H9 (cell line): ENCODE data around the gene TBC1D23. TPM values are rescaled to one million over a fixed set of nuclear protein-coding genes. Genes with fewer than 3 reads are reported as not detected.

ENCODE experiments used
- DNase-seq: peaks from one replicate; pipeline ENCODE4 v3.0.0-alpha.2; 2017
- H2AFZ ChIP-seq: one replicate; pipeline ENCODE4 v1.6.1; 2013; ENCODE audit warnings: mild to moderate bottlenecking, low read length, control low read depth, moderate library complexity
- H2AK5ac ChIP-seq: 2 replicates; pipeline ENCODE4 v1.6.1; 2013; ENCODE audit warnings: low read length, control low read depth, mixed read lengths; ENCODE audit not compliant: insufficient read length
- H2BK120ac ChIP-seq: one replicate; pipeline ENCODE4 v1.6.1; 2013; ENCODE audit warnings: low read depth, mild to moderate bottlenecking, low read length, control low read depth, inconsistent platforms; ENCODE audit not compliant: poor library complexity, severe bottlenecking
- H2BK12ac ChIP-seq: 2 replicates; pipeline ENCODE4 v1.6.1; 2013; ENCODE audit warnings: low read length, control low read depth, mixed read lengths, low read depth; ENCODE audit not compliant: insufficient read length
- H2BK15ac ChIP-seq: 2 replicates; pipeline ENCODE4 v1.6.1; 2013; ENCODE audit warnings: low read depth, low read length, control low read depth
- H2BK20ac ChIP-seq: one replicate; pipeline ENCODE4 v1.6.1; 2013; ENCODE audit warnings: low read depth, mild to moderate bottlenecking, low read length, control low read depth, inconsistent platforms; ENCODE audit not compliant: poor library complexity, severe bottlenecking
- H2BK5ac ChIP-seq: 2 replicates; pipeline ENCODE4 v1.6.1; 2013; ENCODE audit warnings: low read length, control low read depth, mixed read lengths; ENCODE audit not compliant: insufficient read length
- H3K14ac ChIP-seq: 2 replicates; pipeline ENCODE4 v1.6.1; 2013; ENCODE audit warnings: low read length, control low read depth; ENCODE audit not compliant: insufficient read depth
- H3K18ac ChIP-seq: 2 replicates; pipeline ENCODE4 v1.6.1; 2013; ENCODE audit warnings: low read depth, mild to moderate bottlenecking, mixed read lengths, low read length, control low read depth; ENCODE audit not compliant: insufficient read length
- H3K23ac ChIP-seq: 2 replicates; pipeline ENCODE4 v1.6.1; 2013; ENCODE audit warnings: low read length, control low read depth, mixed read lengths, low read depth; ENCODE audit not compliant: insufficient read length
- H3K23me2 ChIP-seq: 2 replicates; pipeline ENCODE4 v1.6.1; 2013; ENCODE audit warnings: low read depth, mild to moderate bottlenecking, mixed read lengths, low read length, control low read depth; ENCODE audit not compliant: insufficient read length, poor library complexity, severe bottlenecking
- H3K27ac ChIP-seq: 2 replicates; pipeline ENCODE4 v1.5.1; 2013; ENCODE audit warnings: low read length, control low read depth, mixed read lengths, low read depth; ENCODE audit not compliant: insufficient read length
- H3K27me3 ChIP-seq: 2 replicates; pipeline ENCODE4 v1.6.1; 2013; ENCODE audit warnings: low read length, control low read depth, inconsistent platforms; ENCODE audit not compliant: insufficient read depth
- H3K4ac ChIP-seq: 2 replicates; pipeline ENCODE4 v1.6.1; 2013; ENCODE audit warnings: low read depth, mild to moderate bottlenecking, control low read depth, inconsistent platforms, low read length, moderate library complexity
- H3K4me1 ChIP-seq: 2 replicates; pipeline ENCODE4 v1.6.1; 2013; ENCODE audit warnings: low read length, control low read depth, inconsistent platforms; ENCODE audit not compliant: insufficient read depth
- H3K4me2 ChIP-seq: 2 replicates; pipeline ENCODE4 v1.6.1; 2013; ENCODE audit warnings: low read length, control low read depth, mixed read lengths; ENCODE audit not compliant: insufficient read length, insufficient read depth
- H3K56ac ChIP-seq: 2 replicates; pipeline ENCODE4 v1.6.1; 2013; ENCODE audit warnings: low read depth, mild to moderate bottlenecking, mixed read lengths, low read length, control low read depth; ENCODE audit not compliant: insufficient read length
- H3K79me1 ChIP-seq: 2 replicates; pipeline ENCODE4 v1.6.1; 2013; ENCODE audit warnings: low read depth, mild to moderate bottlenecking, moderate library complexity, low read length, control low read depth, inconsistent platforms; ENCODE audit not compliant: insufficient read depth, poor library complexity, severe bottlenecking
- H3K79me2 ChIP-seq: 2 replicates; pipeline ENCODE4 v1.6.1; 2013; ENCODE audit warnings: low read length, control low read depth, inconsistent platforms; ENCODE audit not compliant: insufficient read depth
- H3K9ac ChIP-seq: 2 replicates; pipeline ENCODE4 v1.6.1; 2013; ENCODE audit warnings: low read length, control low read depth, mixed read lengths; ENCODE audit not compliant: insufficient read length; ENCODE audit errors: extremely low read depth
- H3K9me3 ChIP-seq: one replicate; pipeline ENCODE4 v1.6.1; 2013; ENCODE audit warnings: low read depth, low read length, inconsistent platforms; ENCODE audit not compliant: control insufficient read depth
- H3T11ph ChIP-seq: one replicate; pipeline ENCODE4 v1.6.1; 2013; ENCODE audit warnings: mild to moderate bottlenecking, low read length, control low read depth, inconsistent platforms
- H4K20me1 ChIP-seq: one replicate; pipeline ENCODE4 v1.6.1; 2013; ENCODE audit not compliant: control insufficient read depth, insufficient read length, insufficient read depth
- H4K5ac ChIP-seq: 2 replicates; pipeline ENCODE4 v1.6.1; 2013; ENCODE audit warnings: low read depth, mild to moderate bottlenecking, mixed read lengths, low read length, control low read depth; ENCODE audit not compliant: insufficient read length
- H4K8ac ChIP-seq: replicated peaks from 2 replicates; pipeline ENCODE4 v1.6.1; 2013; ENCODE audit warnings: low read length, control low read depth, mixed read lengths, low read depth; ENCODE audit not compliant: insufficient read length
- H4K91ac ChIP-seq: 2 replicates; pipeline ENCODE4 v1.6.1; 2013; ENCODE audit warnings: low read depth, mild to moderate bottlenecking, moderate library complexity, mixed read lengths, low read length, control low read depth; ENCODE audit not compliant: insufficient read length
- H3K27ac Mint-ChIP-seq, 3 experiments: 2 replicates in 2 of 3; 3 replicates in 1 of 3; pipeline ENCODE4 v1.8.0; 2020 to 2021; ENCODE audit warnings: mixed read lengths in 3 of 3, mild to moderate bottlenecking in 1 of 3, moderate library complexity in 1 of 3
- H3K27me3 Mint-ChIP-seq: 2 replicates; pipeline ENCODE4 v1.8.0; 2021; ENCODE audit warnings: low read depth, mild to moderate bottlenecking, moderate library complexity, mixed read lengths
- H3K36me3 Mint-ChIP-seq, 3 experiments: 2 replicates in 2 of 3; 3 replicates in 1 of 3; pipeline ENCODE4 v1.8.0; 2020 to 2021; ENCODE audit warnings: low read depth in 3 of 3, mixed read lengths in 3 of 3; ENCODE audit not compliant: insufficient read depth in 1 of 3
- H3K4me1 Mint-ChIP-seq, 2 experiments: 2 replicates each; pipeline ENCODE4 v1.8.0; 2020; ENCODE audit warnings: mixed read lengths in 2 of 2
- H3K4me3 Mint-ChIP-seq, 2 experiments: 2 replicates in 1 of 2; 3 replicates in 1 of 2; pipeline ENCODE4 v1.8.0; 2020 to 2021; ENCODE audit warnings: mild to moderate bottlenecking in 2 of 2, mixed read lengths in 2 of 2, moderate library complexity in 1 of 2
- H3K9me3 Mint-ChIP-seq, 2 experiments: 2 replicates in 1 of 2; 3 replicates in 1 of 2; pipeline ENCODE4 v1.8.0; 2020; ENCODE audit warnings: mild to moderate bottlenecking in 2 of 2, mixed read lengths in 2 of 2, moderate library complexity in 1 of 2
- CTCF ChIP-seq: fragments of 200-600 bp; sonication (generic); conservative IDR thresholded peaks from 3 replicates; pipeline ENCODE4 v1.8.0; 2021; ENCODE audit warnings: antibody characterized with exemption, mild to moderate bottlenecking
- WGBS: extraction: QIAGEN DNeasy Blood & Tissue Kit; methylation state at CpG from one replicate; pipeline ENCODE4 v1.1.7; 2013; ENCODE audit warnings: missing lambda C conversion rate, low lambda C conversion rate, mixed read lengths; ENCODE audit not compliant: insufficient read length; ENCODE audit errors: extremely low coverage; 5-methylcytosine and 5-hydroxymethylcytosine counted together
- total RNA-seq: library from RNA; stranded (reverse); gene quantifications from 2 replicates; pipeline ENCODE4 v1.2.1, GENCODE V29; 2021

The TBC1D23 gene
- total RNA-seq, 1 experiment from 2014 or later: 37.1 TPM

GRCh38 chr3:100366424-100366823 is 105.6 kb downstream of the TBC1D23 start:
- H3K4me2 ChIP-seq: no peak overlapping the region
- no peak overlapping the region for H2BK120ac ChIP-seq
- no peak overlapping the region for H3K56ac ChIP-seq
- Mint-ChIP-seq H3K4me1 (peaks cover 0 to 4% of the 10 kb centered on the region in 2 experiments; a peak in 1 of 4 replicates), H3K27ac (no peak overlapping the region), H3K4me3 (no peak overlapping the region), H3K27me3 (no peaks in the 10 kb centered on the region), H3K9me3 (peaks cover 0 to 3% of the 10 kb centered on the region in 2 experiments; a peak in 1 of 5 replicates), H3K36me3 (peaks cover 23 to 78% (median 57%) of the 10 kb centered on the region in 3 experiments; a peak in 6 of 7 replicates)
- H2BK20ac ChIP-seq: no peak overlapping the region
- H4K5ac ChIP-seq: no peak overlapping the region
- no peak overlapping the region for H2AK5ac ChIP-seq
- DNase-seq: no peak
- no peak overlapping the region for H3K18ac ChIP-seq
- TF ChIP-seq CTCF: no peak
- H3K4me1 ChIP-seq: no peaks in the 10 kb centered on the region
- H2AFZ ChIP-seq: no peak overlapping the region
- no peak overlapping the region for H2BK15ac ChIP-seq
- H3K4ac ChIP-seq: no peak overlapping the region
- H3K23ac ChIP-seq: no peak overlapping the region
- no peaks in the 10 kb centered on the region for H4K20me1 ChIP-seq
- no peak overlapping the region for H4K91ac ChIP-seq
- H3K14ac ChIP-seq: no peak overlapping the region
- no peak overlapping the region for H3K27ac ChIP-seq
- H3K27me3 ChIP-seq: no peaks in the 10 kb centered on the region
- H3K79me1 ChIP-seq: no peaks in the 10 kb centered on the region
- H3K23me2 ChIP-seq: no peaks in the 10 kb centered on the region
- no peak overlapping the region for H2BK5ac ChIP-seq
- no peak overlapping the region for H3T11ph ChIP-seq
- H4K8ac ChIP-seq: no peak overlapping the region
- H2BK12ac ChIP-seq: no peak overlapping the region
- H3K9ac ChIP-seq: no peak overlapping the region
- no peaks in the 10 kb centered on the region for H3K79me2 ChIP-seq
- no peaks in the 10 kb centered on the region for H3K9me3 ChIP-seq
- WGBS: no CpG with 5 or more reads among the region's 2 CpGs
